Lower leg skin (tissue), 3 donors: ENCODE measurements around the gene GHR.
"Not testable (repeated sequence)": the region's sequence is repeated elsewhere in the genome, so short reads cannot be mapped to it uniquely, and the experiment has no call there.

Experiments used
- POLR2A ChIP-seq, 2 donors: fragments of 450-650 bp; IDR thresholded peaks; one replicate each; pipeline ENCODE4 v1.6.1; 2016 to 2017; ENCODE audit warnings: antibody characterized with exemption in 2 of 2, mild to moderate bottlenecking in 1 of 2, moderate library complexity in 1 of 2
- TF ChIP-seq, protein P1 (sequence below), 3 donors: fragments of 450-650 bp; IDR thresholded peaks; one replicate each; pipeline ENCODE4 v1.5.1; 2016; ENCODE audit warnings: antibody characterized with exemption in 3 of 3, mild to moderate bottlenecking in 3 of 3, moderate library complexity in 2 of 3

DNA sequence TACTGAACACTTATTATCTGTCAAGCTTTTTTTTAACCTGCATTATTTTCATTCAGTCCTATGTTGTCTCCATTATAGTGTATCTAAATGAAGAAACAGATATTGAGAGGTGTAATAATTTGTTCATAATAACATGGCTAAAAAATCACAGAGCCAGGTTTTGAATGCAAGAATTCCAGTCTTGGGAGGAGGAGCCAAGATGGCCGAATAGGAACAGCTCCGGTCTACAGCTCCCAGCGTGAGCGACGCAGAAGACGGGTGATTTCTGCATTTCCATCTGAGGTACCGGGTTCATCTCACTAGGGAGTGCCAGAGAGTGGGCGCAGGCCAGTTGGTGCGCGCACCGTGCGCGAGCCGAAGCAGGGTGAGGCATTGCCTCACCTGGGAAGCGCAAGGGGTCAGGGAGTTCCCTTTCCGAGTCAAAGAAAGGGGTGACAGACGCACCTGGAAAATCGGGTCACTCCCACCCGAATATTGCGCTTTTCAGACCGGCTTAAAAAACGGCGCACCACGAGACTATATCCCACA, 311.4 kb downstream of the GHR start:
- TF ChIP-seq, protein P1, sequence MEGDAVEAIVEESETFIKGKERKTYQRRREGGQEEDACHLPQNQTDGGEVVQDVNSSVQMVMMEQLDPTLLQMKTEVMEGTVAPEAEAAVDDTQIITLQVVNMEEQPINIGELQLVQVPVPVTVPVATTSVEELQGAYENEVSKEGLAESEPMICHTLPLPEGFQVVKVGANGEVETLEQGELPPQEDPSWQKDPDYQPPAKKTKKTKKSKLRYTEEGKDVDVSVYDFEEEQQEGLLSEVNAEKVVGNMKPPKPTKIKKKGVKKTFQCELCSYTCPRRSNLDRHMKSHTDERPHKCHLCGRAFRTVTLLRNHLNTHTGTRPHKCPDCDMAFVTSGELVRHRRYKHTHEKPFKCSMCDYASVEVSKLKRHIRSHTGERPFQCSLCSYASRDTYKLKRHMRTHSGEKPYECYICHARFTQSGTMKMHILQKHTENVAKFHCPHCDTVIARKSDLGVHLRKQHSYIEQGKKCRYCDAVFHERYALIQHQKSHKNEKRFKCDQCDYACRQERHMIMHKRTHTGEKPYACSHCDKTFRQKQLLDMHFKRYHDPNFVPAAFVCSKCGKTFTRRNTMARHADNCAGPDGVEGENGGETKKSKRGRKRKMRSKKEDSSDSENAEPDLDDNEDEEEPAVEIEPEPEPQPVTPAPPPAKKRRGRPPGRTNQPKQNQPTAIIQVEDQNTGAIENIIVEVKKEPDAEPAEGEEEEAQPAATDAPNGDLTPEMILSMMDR (IDR thresholded peaks at IDR 0.05), result not testable (repeated sequence)
- TF ChIP-seq POLR2A (IDR thresholded peaks at IDR 0.05), result not testable (repeated sequence)
